HCT116 (cell line): ENCODE measurements around the gene JPH3. TPM values are rescaled to one million over a fixed set of nuclear protein-coding genes. Genes with fewer than 3 reads are reported as not detected.

ENCODE experiments used
- ATAC-seq: fragments of 200-7000 bp; cut with Tn5 transposase; 2 replicates; pipeline ENCODE4 v1.9.1; 2020; ENCODE audit warnings: mild to moderate bottlenecking, moderate library complexity
- BruUV-seq: library from RNA; stranded (reverse); fragments of 400-500 nt; replicated peaks from 2 replicates; lab custom pipeline; 2021; lab: Mats Ljungman, UMichigan
- CTCF ChIA-PET: fragments of 300-600 bp; sonication (Branson Sonifier 250); formaldehyde crosslinking; loops from one replicate; lab custom pipeline; 2021; ENCODE audit warnings: antibody characterized with exemption; lab: Charles Lee
- POLR2A ChIA-PET: fragments of 300-600, 350-600 bp; sonication (Branson Sonifier 250); formaldehyde crosslinking; loops from one replicate; lab custom pipeline; 2021; ENCODE audit warnings: antibody characterized with exemption; lab: Charles Lee
- RAD21 ChIA-PET, 2 experiments: fragments of 300-600 bp; sonication (Branson Sonifier 250); formaldehyde crosslinking; loops; one replicate each; lab custom pipeline; 2023; ENCODE audit warnings: low total read pairs in 2 of 2; ENCODE audit not compliant: uncharacterized antibody in 2 of 2, unreplicated experiment in 2 of 2, low non-redundant PET in 1 of 2; lab: Charles Lee
- DNase-seq: peaks from one replicate; pipeline ENCODE4 v3.0.0-alpha.2; 2010; ENCODE audit warnings: low read depth, low spot score
- H2AFZ ChIP-seq: fragments of 200-600 bp; shearing (Covaris generic), sonication (generic); 2 replicates; pipeline ENCODE4 v1.6.1; 2017; ENCODE audit warnings: low read depth, mixed run types, mixed read lengths, antibody characterized with exemption, low read length; ENCODE audit not compliant: poor library complexity, severe bottlenecking
- H3K27ac ChIP-seq: 2 replicates; pipeline ENCODE4 v1.5.1; 2012; ENCODE audit warnings: low read depth, low read length
- H3K27me3 ChIP-seq: fragments of 200-600 bp; sonication (generic); 2 replicates; pipeline ENCODE4 v1.6.1; 2016; ENCODE audit warnings: mixed run types, low read length, mixed read lengths; ENCODE audit not compliant: insufficient read depth
- H3K36me3 ChIP-seq, 2 experiments: fragments of 200-500 bp in 1 of 2; fragments of 200-600 bp in 1 of 2; sonication (Bioruptor generic) in 1 of 2; sonication (generic) in 1 of 2; 2 replicates each; pipeline versions ENCODE4 v1.5.1 to v1.6.1; 2014 to 2016; ENCODE audit warnings: low read length in 2 of 2, inconsistent platforms in 1 of 2, mixed read lengths in 1 of 2, mixed run types in 1 of 2; ENCODE audit not compliant: insufficient read depth in 2 of 2, control insufficient read depth in 1 of 2
- H3K4me1 ChIP-seq, 2 experiments: fragments of 200-600 bp in 1 of 2; sonication (generic) in 1 of 2; 2 replicates each; pipeline versions ENCODE4 v1.5.1 to v1.6.1; 2012 to 2017; ENCODE audit warnings: low read length in 2 of 2, inconsistent platforms in 1 of 2, mild to moderate bottlenecking in 1 of 2, mixed read lengths in 1 of 2, mixed run types in 1 of 2, moderate library complexity in 1 of 2; ENCODE audit not compliant: insufficient read depth in 2 of 2, control insufficient read depth in 1 of 2
- H3K4me2 ChIP-seq: fragments of 200-600 bp; sonication (generic); 2 replicates; pipeline ENCODE4 v1.6.1; 2017; ENCODE audit warnings: mixed run types, low read length, mixed read lengths
- H3K4me3 ChIP-seq, 2 experiments: fragments of 200-600 bp in 1 of 2; sonication (generic) in 1 of 2; replicated peaks in 1 of 2; 2 replicates each; pipeline ENCODE4 v1.5.1; 2011 to 2016; ENCODE audit warnings: low read length in 2 of 2, control low read depth in 1 of 2, low read depth in 1 of 2, mild to moderate bottlenecking in 1 of 2, mixed read lengths in 1 of 2, mixed run types in 1 of 2
- H3K79me2 ChIP-seq: fragments of 200-600 bp; sonication (generic); 2 replicates; pipeline ENCODE4 v1.6.1; 2017; ENCODE audit warnings: mild to moderate bottlenecking, mixed run types, low read length, moderate library complexity, mixed read lengths; ENCODE audit not compliant: insufficient read depth
- H3K9ac ChIP-seq: fragments of 200-600 bp; sonication (generic); 2 replicates; pipeline ENCODE4 v1.6.1; 2016; ENCODE audit warnings: low read length, mixed read lengths
- H3K9me2 ChIP-seq: fragments of 200-600 bp; sonication (generic), shearing (Covaris generic); 2 replicates; pipeline ENCODE4 v1.6.1; 2017; ENCODE audit warnings: mixed run types, mild to moderate bottlenecking, moderate library complexity; ENCODE audit not compliant: insufficient read depth
- H3K9me3 ChIP-seq, 2 experiments: fragments of 200-500 bp in 1 of 2; fragments of 200-600 bp in 1 of 2; sonication (Bioruptor generic) in 1 of 2; sonication (generic) in 1 of 2; 2 replicates each; pipeline ENCODE4 v1.6.1; 2014 to 2017; ENCODE audit warnings: low read length in 2 of 2, mixed read lengths in 2 of 2, inconsistent platforms in 1 of 2, low read depth in 1 of 2, mild to moderate bottlenecking in 1 of 2, mixed run types in 1 of 2, moderate library complexity in 1 of 2; ENCODE audit not compliant: control insufficient read depth in 1 of 2, insufficient read depth in 1 of 2
- H4K20me1 ChIP-seq: fragments of 200-600 bp; sonication (generic), shearing (Covaris generic); 2 replicates; pipeline ENCODE4 v1.6.1; 2017; ENCODE audit warnings: mixed run types, mild to moderate bottlenecking, moderate library complexity; ENCODE audit not compliant: insufficient read depth
- CTCF ChIP-seq, 3 experiments: fragments of 200-600 bp in 1 of 3; sonication (generic) in 1 of 3; IDR thresholded peaks in 2 of 3; conservative IDR thresholded peaks in 1 of 3; 2 replicates each; pipeline ENCODE4 v1.5.1; 2012 to 2017; ENCODE audit warnings: low read depth in 2 of 3, low read length in 2 of 3, antibody characterized with exemption in 1 of 3, borderline replicate concordance in 1 of 3, control low read depth in 1 of 3, mild to moderate bottlenecking in 1 of 3, mixed read lengths in 1 of 3, mixed run types in 1 of 3, moderate library complexity in 1 of 3; ENCODE audit not compliant: insufficient read depth in 1 of 3
- EGR1 ChIP-seq: IDR thresholded peaks from 2 replicates; pipeline ENCODE4 v1.6.1; 2012; ENCODE audit warnings: low read depth
- POLR2AphosphoS5 ChIP-seq: IDR thresholded peaks from 2 replicates; pipeline ENCODE4 v1.6.1; 2011; ENCODE audit warnings: mild to moderate bottlenecking, low read depth, low read length, moderate library complexity
- RAD21 ChIP-seq: IDR thresholded peaks from 2 replicates; pipeline ENCODE4 v1.6.1; 2012; ENCODE audit warnings: low read depth, mild to moderate bottlenecking
- SP1 ChIP-seq: IDR thresholded peaks from 2 replicates; pipeline ENCODE4 v1.6.1; 2012; ENCODE audit warnings: low read depth
- ZNF274 ChIP-seq: fragments of 200-500 bp; sonication (Bioruptor generic); IDR thresholded peaks from 2 replicates; pipeline ENCODE4 v1.6.1; 2014; ENCODE audit warnings: mild to moderate bottlenecking, low read depth, low read length, inconsistent platforms
- intact Hi-C: fragments of 100-400 bp; cut with micrococcal nuclease; formaldehyde crosslinking; loops from 2 replicates; pipeline ENCODE4 v1.10.0; 2022
- total RNA-seq: library from RNA; stranded (reverse); gene quantifications from one replicate; pipeline ENCODE4 v1.2.1, GENCODE V29; 2021; ENCODE audit not compliant: unreplicated experiment
- TF ChIP-seq, protein P1 (sequence below): IDR thresholded peaks from 2 replicates; pipeline ENCODE4 v1.6.1; 2012

JPH3 gene
- total RNA-seq, 1 experiment from 2014 or later = 0.10 TPM

GRCh38 chr16:87625241-87625797 lies 23.0 kb downstream of the JPH3 start:
- no TSS peak for BruUV-seq
- no peaks in the 10 kb centered on the region for H3K79me2 ChIP-seq
- H3K4me2 ChIP-seq = no peak overlapping the region
- H3K4me1 ChIP-seq = peaks cover 0 to 5% of the 10 kb centered on the region in 2 experiments; a peak in 2 of 4 replicates
- POLR2A ChIA-PET = no interaction called here
- CTCF ChIA-PET = interaction anchor here (2.4 kb wide), 1 partner anchor 11 kb away, joined by 10 read pairs; no protein-coding TSS in a partner anchor
- H3K9me2 ChIP-seq = no peaks in the 10 kb centered on the region
- H3K4me3 ChIP-seq = no peak overlapping the region
- no peak overlapping the region for H3K27ac ChIP-seq
- H2AFZ ChIP-seq = no peak overlapping the region
- RAD21 ChIA-PET = no interaction called here
- no peaks in the 10 kb centered on the region for H3K36me3 ChIP-seq
- no peak for ATAC-seq
- peaks cover 4% of the 10 kb centered on the region; the same call in 1 of the 2 replicates for H3K27me3 ChIP-seq
- H3K9ac ChIP-seq = no peak overlapping the region
- TF ChIP-seq, protein P1, sequence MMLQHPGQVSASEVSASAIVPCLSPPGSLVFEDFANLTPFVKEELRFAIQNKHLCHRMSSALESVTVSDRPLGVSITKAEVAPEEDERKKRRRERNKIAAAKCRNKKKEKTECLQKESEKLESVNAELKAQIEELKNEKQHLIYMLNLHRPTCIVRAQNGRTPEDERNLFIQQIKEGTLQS = no peak
- TF ChIP-seq RAD21 (no peak), POLR2AphosphoS5 (no peak), CTCF (IDR thresholded peaks at IDR 0.05 in 2 of 3, conservative IDR thresholded peaks at IDR 0.05 in 1 of 3; ENCODE audit: borderline replicate concordance in 1 of 3, insufficient read depth in 1 of 3, low read depth in 2 of 3, low read length in 2 of 3) (no peak), EGR1 (no peak), ZNF274 (no peak), SP1 (no peak)
- H3K9me3 ChIP-seq = no peaks in the 10 kb centered on the region
- intact Hi-C loops = no loop called here
- DNase-seq = no peak
- H4K20me1 ChIP-seq = no peaks in the 10 kb centered on the region
